ENCODE data around the gene WDR70.
A peak's percentile ranks its signal among the peaks of the same experiment; 100 is the strongest.
"Not testable (repeated sequence)": the region's sequence is repeated elsewhere in the genome, so short reads cannot be mapped to it uniquely, and the experiment has no call there.

The WDR70 gene

GRCh38 chr5:37640088-37640487 lies 261.0 kb downstream of the WDR70 start:
- DNase-seq (ENCODE audit: low read depth): no peak

- DNase-seq (ENCODE audit: low read depth): no peak
Observed at GRCh38 chr5:37641933-37642332, 262.8 kb downstream of the WDR70 start.

DNA sequence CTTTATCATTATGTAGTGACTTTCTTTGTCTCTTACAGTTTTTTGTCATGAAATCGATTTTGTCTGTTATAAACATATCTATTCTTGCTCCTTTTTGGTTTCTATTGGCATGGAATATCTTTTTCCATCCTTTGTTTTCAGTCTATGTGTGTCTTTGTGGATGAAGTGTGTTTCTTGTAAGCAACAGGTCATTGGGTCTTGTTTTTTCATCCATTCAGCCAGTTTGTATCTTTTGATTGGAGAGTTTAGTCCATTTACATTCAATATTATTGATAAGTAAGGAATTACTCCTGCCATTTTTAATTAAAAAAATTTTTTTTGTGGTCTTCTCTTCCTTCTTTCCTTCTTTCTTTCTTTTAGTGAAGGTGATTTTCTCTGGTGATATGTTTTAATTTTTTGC lies 266.6 kb downstream of the WDR70 start:
- DNase-seq (ENCODE audit: low read depth): no peak

GRCh38 chr5:37654566-37654965 lies 275.4 kb downstream of the WDR70 start:
- not testable (repeated sequence) for DNase-seq (ENCODE audit: low read depth)

DNA sequence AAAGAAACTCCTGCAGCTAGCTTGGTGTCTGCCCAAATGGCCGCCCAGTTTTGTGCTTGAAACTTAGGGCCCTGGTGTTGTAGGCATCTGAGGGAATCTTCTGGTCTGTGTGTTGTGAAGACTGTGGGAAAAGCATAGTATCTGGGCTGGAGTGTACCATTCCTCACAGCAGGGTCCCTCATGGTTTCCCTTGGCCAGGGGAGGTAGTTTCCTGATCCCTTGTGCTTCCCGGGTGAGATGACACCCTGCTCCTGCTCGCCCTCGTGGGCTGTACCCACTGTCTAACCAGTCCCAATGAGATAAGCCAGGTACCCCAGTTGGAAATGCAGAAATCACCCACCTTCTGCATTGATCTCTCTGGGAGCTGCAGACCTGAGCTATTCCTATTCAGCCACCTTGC lies 277.9 kb downstream of the WDR70 start:
- no peak for DNase-seq (ENCODE audit: low read depth)

- no peak for DNase-seq (ENCODE audit: low read depth)
Observed at GRCh38 chr5:37658440-37658839, 279.3 kb downstream of the WDR70 start.

GRCh38 chr5:37660319-37660718 lies 281.2 kb downstream of the WDR70 start:
- DNase-seq (ENCODE audit: low read depth): no peak

DNA sequence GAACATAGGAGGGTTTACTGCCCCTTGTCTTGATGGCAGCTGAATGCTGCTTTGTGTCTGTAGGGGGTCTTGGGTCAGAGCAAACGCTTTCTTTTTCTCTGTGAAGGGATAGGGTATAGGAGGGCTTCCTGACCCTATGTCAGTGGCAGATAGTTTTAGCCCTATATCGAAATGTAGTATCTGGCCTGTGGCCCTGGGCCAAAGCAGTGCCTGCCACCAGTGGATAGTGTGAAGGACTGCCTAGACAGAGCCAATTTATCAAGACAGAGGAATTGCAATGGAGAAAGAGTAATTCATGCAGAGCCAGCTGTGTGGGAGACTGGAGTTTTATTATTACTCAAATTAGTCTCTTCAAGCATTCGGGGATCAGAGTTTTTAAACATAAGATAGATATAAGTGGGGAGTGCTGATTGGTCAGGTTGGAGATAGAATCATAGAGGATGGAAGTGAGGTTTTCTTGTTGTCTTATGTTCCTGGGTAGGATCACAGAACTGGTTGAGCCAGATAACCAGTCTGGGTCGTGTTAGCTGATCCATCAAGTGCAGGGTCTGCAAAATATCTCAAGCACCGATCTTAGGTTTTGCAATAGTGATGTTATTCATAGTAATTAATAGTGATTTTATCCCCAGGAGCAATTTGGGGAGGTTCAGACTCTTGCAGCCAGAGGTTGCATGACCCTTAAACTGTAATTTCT lies 282.3 kb downstream of the WDR70 start:
- DNase-seq (ENCODE audit: low read depth): no peak

GRCh38 chr5:37661951-37662350 lies 282.8 kb downstream of the WDR70 start:
- DNase-seq (ENCODE audit: low read depth): no peak

GRCh38 chr5:37662362-37662761 lies 283.2 kb downstream of the WDR70 start:
- no peak for DNase-seq (ENCODE audit: low read depth)

GRCh38 chr5:37662789-37663485 lies 283.8 kb downstream of the WDR70 start:
- peak; percentile 40 for DNase-seq (ENCODE audit: low read depth)

DNA sequence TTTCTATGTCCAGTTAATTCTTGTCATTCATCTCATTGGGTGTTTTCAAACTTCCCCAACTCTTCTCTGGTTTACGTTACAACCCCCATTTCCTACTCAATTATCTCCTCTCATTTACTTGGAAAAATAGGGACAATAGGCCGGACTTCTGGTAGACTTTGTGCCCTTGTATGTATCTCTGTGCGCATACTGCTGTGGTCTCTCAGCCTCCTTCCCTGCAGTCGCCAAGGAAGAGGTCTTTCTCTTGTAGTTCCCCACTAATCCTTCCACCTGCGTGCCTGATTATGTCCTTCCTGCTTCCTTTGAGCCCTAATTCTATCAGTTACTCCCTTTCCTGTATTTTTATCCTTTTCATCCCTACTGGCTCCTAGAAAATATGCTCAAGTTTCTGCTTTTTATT lies 284.4 kb downstream of the WDR70 start:
- no peak for DNase-seq (ENCODE audit: low read depth)

- DNase-seq (ENCODE audit: low read depth): no peak
Observed at GRCh38 chr5:37664551-37664950, 285.4 kb downstream of the WDR70 start.

- DNase-seq (ENCODE audit: low read depth): no peak
Observed at GRCh38 chr5:37665272-37665671, 286.2 kb downstream of the WDR70 start.

GRCh38 chr5:37665889-37666288 lies 286.8 kb downstream of the WDR70 start:
- DNase-seq (ENCODE audit: low read depth): no peak

GRCh38 chr5:37667430-37667829 lies 288.3 kb downstream of the WDR70 start:
- no peak for DNase-seq (ENCODE audit: low read depth)

- DNase-seq (ENCODE audit: low read depth): no peak
Observed at GRCh38 chr5:37667846-37668245, 288.7 kb downstream of the WDR70 start.

- DNase-seq (ENCODE audit: low read depth): peak; percentile 90
Observed at GRCh38 chr5:37668524-37669047, 289.5 kb downstream of the WDR70 start.

DNA sequence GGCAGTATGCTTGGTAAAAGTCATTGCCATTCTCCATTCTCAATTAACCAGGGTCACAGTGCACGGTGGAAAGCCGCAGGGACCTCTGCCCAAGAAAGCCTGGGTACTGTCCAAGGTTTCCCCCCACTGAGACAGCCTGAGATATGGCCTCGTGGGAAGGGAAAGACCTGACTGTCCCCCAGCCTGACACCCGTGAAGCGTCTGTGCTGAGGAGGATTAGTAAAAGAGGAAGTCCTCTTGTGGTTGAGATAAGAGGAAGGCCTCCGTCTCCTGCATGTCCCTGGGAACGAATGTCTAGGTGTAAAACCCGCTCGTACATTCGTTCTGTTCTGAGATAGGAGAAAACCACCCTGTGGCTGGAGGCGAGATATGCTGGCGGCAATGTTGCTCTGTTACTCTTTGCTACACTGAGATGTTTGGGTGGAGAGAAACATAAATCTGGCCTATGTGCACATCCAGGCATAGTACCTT lies 293.0 kb downstream of the WDR70 start:
- DNase-seq (ENCODE audit: low read depth): not testable (repeated sequence)

- not testable (repeated sequence) for DNase-seq (ENCODE audit: low read depth)
Observed at GRCh38 chr5:37674361-37674760, 295.2 kb downstream of the WDR70 start.

- DNase-seq (ENCODE audit: low read depth): not testable (repeated sequence)
Observed at GRCh38 chr5:37679326-37679725, 300.2 kb downstream of the WDR70 start.

GRCh38 chr5:37679903-37680302 lies 300.8 kb downstream of the WDR70 start:
- not testable (repeated sequence) for DNase-seq (ENCODE audit: low read depth)

GRCh38 chr5:37683072-37683471 lies 304.0 kb downstream of the WDR70 start:
- DNase-seq (ENCODE audit: low read depth): no peak
